Fibroblast of lung (primary cell): ENCODE results near the gene SAMD7.

ENCODE experiments used
- CTCF ChIP-seq, 2 donors: IDR thresholded peaks in 1 of 2; conservative IDR thresholded peaks in 1 of 2; 1 replicate in 1 of 2; 2 replicates in 1 of 2; pipeline ENCODE4 v1.5.1; 2011 to 2012; ENCODE audit warnings: low read length in 2 of 2, control low read depth in 1 of 2, inconsistent platforms in 1 of 2, low read depth in 1 of 2, mild to moderate bottlenecking in 1 of 2
- EZH2 ChIP-seq: IDR thresholded peaks from 2 replicates; pipeline ENCODE4 v1.5.1; 2012; ENCODE audit warnings: low read length, control low read depth, mild to moderate bottlenecking; ENCODE audit errors: missing control alignments

GRCh38 chr3:169966951-169967915 is 55.9 kb downstream of the SAMD7 start:
- TF ChIP-seq CTCF (conservative IDR thresholded peaks at IDR 0.05 in 1 of 2, IDR thresholded peaks at IDR 0.05 in 1 of 2; ENCODE audit: low read depth in 1 of 2, low read length in 2 of 2) (no peak), EZH2 (no peak)
